SU-DHL-6 (cell line): ENCODE data around the gene EGLN2.
"Not testable (repeated sequence)": the region's sequence is repeated elsewhere in the genome, so short reads cannot be mapped to it uniquely, and the experiment has no call there.

Experiments
- CTCF ChIP-seq: fragments of 200-600 bp; sonication (generic); IDR thresholded peaks from one replicate; pipeline ENCODE4 v1.5.1; 2017; ENCODE audit warnings: antibody characterized with exemption, mild to moderate bottlenecking, low read length, moderate library complexity; ENCODE audit not compliant: insufficient read depth, poor library complexity, severe bottlenecking
- EZH2phosphoT487 ChIP-seq: fragments of 200-600 bp; sonication (generic), shearing (Covaris generic); conservative IDR thresholded peaks from 2 replicates; pipeline ENCODE4 v1.6.1; 2018; ENCODE audit warnings: mild to moderate bottlenecking, antibody characterized with exemption, low read length, moderate library complexity, mixed read lengths

GRCh38 chr19:40838477-40838876 is 39.5 kb downstream of the EGLN2 start:
- not testable (repeated sequence) for TF ChIP-seq CTCF, EZH2phosphoT487
